GM18873 (cell line): Measurements from ENCODE around the gene PRSS58.

Source experiments
- ATAC-seq: cut with Tn5 transposase; IDR thresholded peaks from one replicate; pipeline ENCODE4 v1.9.1; 2021; ENCODE audit warnings: mild to moderate bottlenecking, moderate library complexity, moderate number of reproducible peaks; ENCODE audit not compliant: unreplicated experiment, low FRiP score

PRSS58 gene

GRCh38 chr7:142257958-142258357 is at the start of gene PRSS58:
Gene PRSS58, minus strand, starts transcription at chr7:142258058. Its CDS starts 351 bp downstream, at chr7:142257707.
- ATAC-seq: no peak

- ATAC-seq: no peak
Measured at GRCh38 chr7:142307246-142307900, 49.5 kb upstream of the PRSS58 start.

GRCh38 chr7:142303650-142304049 is 45.8 kb upstream of the PRSS58 start:
- ATAC-seq: no peak

- ATAC-seq: no peak
Measured at GRCh38 chr7:142301923-142302550, 44.2 kb upstream of the PRSS58 start.

- ATAC-seq: no peak
Measured at GRCh38 chr7:142301299-142301698, 43.4 kb upstream of the PRSS58 start.

- no peak for ATAC-seq
Measured at GRCh38 chr7:142300689-142301088, 42.8 kb upstream of the PRSS58 start.

GRCh38 chr7:142299237-142299781 is 41.5 kb upstream of the PRSS58 start:
- ATAC-seq: no peak

GRCh38 chr7:142298627-142299026 is 40.8 kb upstream of the PRSS58 start:
- ATAC-seq: no peak

- ATAC-seq: no peak
Measured at GRCh38 chr7:142298009-142298408, 40.2 kb upstream of the PRSS58 start.

- ATAC-seq: no peak
Measured at GRCh38 chr7:142280263-142280662, 22.4 kb upstream of the PRSS58 start.

GRCh38 chr7:142279601-142280000 is 21.7 kb upstream of the PRSS58 start:
- no peak for ATAC-seq

GRCh38 chr7:142275028-142275427 is 17.2 kb upstream of the PRSS58 start:
- ATAC-seq: no peak

GRCh38 chr7:142272841-142273240 is 15.0 kb upstream of the PRSS58 start:
- no peak for ATAC-seq

- ATAC-seq: no peak
Measured at GRCh38 chr7:142263598-142264380, 5.9 kb upstream of the PRSS58 start.

- no peak for ATAC-seq
Measured at GRCh38 chr7:142250705-142251104, 7.2 kb downstream of the PRSS58 start.

- no peak for ATAC-seq
Measured at GRCh38 chr7:142249918-142250317, 7.9 kb downstream of the PRSS58 start.

GRCh38 chr7:142248166-142249160 is 9.4 kb downstream of the PRSS58 start:
- ATAC-seq: no peak

GRCh38 chr7:142243823-142244222 is 14.0 kb downstream of the PRSS58 start:
- no peak for ATAC-seq

- ATAC-seq: no peak
Measured at GRCh38 chr7:142240546-142240945, 17.3 kb downstream of the PRSS58 start.

- no peak for ATAC-seq
Measured at GRCh38 chr7:142231716-142232115, 26.1 kb downstream of the PRSS58 start.
